ENCODE results near the gene PRRT2.
"Not testable (repeated sequence)": the region's sequence is repeated elsewhere in the genome, so short reads cannot be mapped to it uniquely, and the experiment has no call there.

Gene PRRT2

GRCh38 chr16:29812754-29813643, 1.0 kb downstream of the PRRT2 start:
- no peak for DNase-seq

- DNase-seq: no peak
Measured at GRCh38 chr16:29813644-29814562, 1.9 kb downstream of the PRRT2 start.

- no peak for DNase-seq
Measured at GRCh38 chr16:29814592-29814991, 2.6 kb downstream of the PRRT2 start.

GRCh38 chr16:29815032-29815721, 3.2 kb downstream of the PRRT2 start:
- no peak for DNase-seq

- peak; percentile 97 to 99 for DNase-seq
Measured at GRCh38 chr16:29815793-29816693, 4.0 kb downstream of the PRRT2 start, which contains the start of gene PAGR1. Gene PAGR1, plus strand, starts transcription at chr16:29816152. Its CDS starts 374 bp downstream, at chr16:29816526.

GRCh38 chr16:29816694-29817441, 4.9 kb downstream of the PRRT2 start:
- DNase-seq: peak; percentile 56

GRCh38 chr16:29818082-29818481, 6.1 kb downstream of the PRRT2 start:
- no peak for DNase-seq

- no peak for DNase-seq
Measured at GRCh38 chr16:29819506-29819905, 7.5 kb downstream of the PRRT2 start.

GRCh38 chr16:29820271-29820701, 8.3 kb downstream of the PRRT2 start, which contains the start of gene MVP:
Gene MVP, plus strand, starts transcription at chr16:29820462. Its CDS starts 10,088 bp downstream, at chr16:29830550.
- peak; percentile 64 to 70 for DNase-seq

- DNase-seq: no peak
Measured at GRCh38 chr16:29820730-29821642, 9.0 kb downstream of the PRRT2 start.

GRCh38 chr16:29821643-29822115, 9.7 kb downstream of the PRRT2 start:
- no peak for DNase-seq

- DNase-seq: no peak
Measured at GRCh38 chr16:29824589-29825144, 12.7 kb downstream of the PRRT2 start.

GRCh38 chr16:29825145-29826044, 13.4 kb downstream of the PRRT2 start:
- no peak for DNase-seq

GRCh38 chr16:29826342-29826695, 14.3 kb downstream of the PRRT2 start:
- DNase-seq: no peak

- DNase-seq: no peak
Measured at GRCh38 chr16:29830774-29831173, 18.8 kb downstream of the PRRT2 start.

- no peak for DNase-seq
Measured at GRCh38 chr16:29831490-29831889, 19.5 kb downstream of the PRRT2 start.

- not testable (repeated sequence) for DNase-seq
Measured at GRCh38 chr16:29833219-29833618, 21.2 kb downstream of the PRRT2 start.

GRCh38 chr16:29834079-29834478, 22.1 kb downstream of the PRRT2 start:
- DNase-seq: no peak
